ENCODE data around the gene CHD2. TPM values are rescaled to one million over a fixed set of nuclear protein-coding genes. Genes with fewer than 3 reads are reported as not detected.
A peak's percentile ranks its signal among the peaks of the same experiment; 100 is the strongest.

The CHD2 gene
- total and polyA plus RNA-seq, 8 donors: 21.5 to 833 (median 131) TPM

GRCh38 chr15:92920595-92921161 lies 20.6 kb downstream of the CHD2 start:
- TF ChIP-seq EP300 (IDR thresholded peaks at IDR 0.05) (no peak), POLR2AphosphoS5 (IDR thresholded peaks at IDR 0.05) (no peak), POLR2A (IDR thresholded peaks at IDR 0.05) (no peak)
- TF ChIP-seq, protein P1, sequence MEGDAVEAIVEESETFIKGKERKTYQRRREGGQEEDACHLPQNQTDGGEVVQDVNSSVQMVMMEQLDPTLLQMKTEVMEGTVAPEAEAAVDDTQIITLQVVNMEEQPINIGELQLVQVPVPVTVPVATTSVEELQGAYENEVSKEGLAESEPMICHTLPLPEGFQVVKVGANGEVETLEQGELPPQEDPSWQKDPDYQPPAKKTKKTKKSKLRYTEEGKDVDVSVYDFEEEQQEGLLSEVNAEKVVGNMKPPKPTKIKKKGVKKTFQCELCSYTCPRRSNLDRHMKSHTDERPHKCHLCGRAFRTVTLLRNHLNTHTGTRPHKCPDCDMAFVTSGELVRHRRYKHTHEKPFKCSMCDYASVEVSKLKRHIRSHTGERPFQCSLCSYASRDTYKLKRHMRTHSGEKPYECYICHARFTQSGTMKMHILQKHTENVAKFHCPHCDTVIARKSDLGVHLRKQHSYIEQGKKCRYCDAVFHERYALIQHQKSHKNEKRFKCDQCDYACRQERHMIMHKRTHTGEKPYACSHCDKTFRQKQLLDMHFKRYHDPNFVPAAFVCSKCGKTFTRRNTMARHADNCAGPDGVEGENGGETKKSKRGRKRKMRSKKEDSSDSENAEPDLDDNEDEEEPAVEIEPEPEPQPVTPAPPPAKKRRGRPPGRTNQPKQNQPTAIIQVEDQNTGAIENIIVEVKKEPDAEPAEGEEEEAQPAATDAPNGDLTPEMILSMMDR (IDR thresholded peaks at IDR 0.05): no peak
- no peak for DNase-seq
- Histone ChIP-seq H3K36me3 (peaks cover under 1 to 23% (median 15%) of the 10 kb centered on the region in 4 donors), H3K27me3 (no peaks in the 10 kb centered on the region), H3K4me3 (no peak overlapping the region), H3K4me1 (peaks cover 50 to 99% (median 88%) of the 10 kb centered on the region in 4 donors), H3K27ac (peak overlapping the region; percentile 78 to 99 (median 83)), H3K9me3 (no peaks in the 10 kb centered on the region)
- WGBS, 5 donors: 45 to 59% (median 48%) methylated on average over 5 of the region's 5 CpGs
- intact Hi-C loops (cut with DNase I; ENCODE audit: low total_unique reads): loop anchor here (10.0 kb wide), 1 partner anchor 116 kb away; no protein-coding TSS in a partner anchor

DNA sequence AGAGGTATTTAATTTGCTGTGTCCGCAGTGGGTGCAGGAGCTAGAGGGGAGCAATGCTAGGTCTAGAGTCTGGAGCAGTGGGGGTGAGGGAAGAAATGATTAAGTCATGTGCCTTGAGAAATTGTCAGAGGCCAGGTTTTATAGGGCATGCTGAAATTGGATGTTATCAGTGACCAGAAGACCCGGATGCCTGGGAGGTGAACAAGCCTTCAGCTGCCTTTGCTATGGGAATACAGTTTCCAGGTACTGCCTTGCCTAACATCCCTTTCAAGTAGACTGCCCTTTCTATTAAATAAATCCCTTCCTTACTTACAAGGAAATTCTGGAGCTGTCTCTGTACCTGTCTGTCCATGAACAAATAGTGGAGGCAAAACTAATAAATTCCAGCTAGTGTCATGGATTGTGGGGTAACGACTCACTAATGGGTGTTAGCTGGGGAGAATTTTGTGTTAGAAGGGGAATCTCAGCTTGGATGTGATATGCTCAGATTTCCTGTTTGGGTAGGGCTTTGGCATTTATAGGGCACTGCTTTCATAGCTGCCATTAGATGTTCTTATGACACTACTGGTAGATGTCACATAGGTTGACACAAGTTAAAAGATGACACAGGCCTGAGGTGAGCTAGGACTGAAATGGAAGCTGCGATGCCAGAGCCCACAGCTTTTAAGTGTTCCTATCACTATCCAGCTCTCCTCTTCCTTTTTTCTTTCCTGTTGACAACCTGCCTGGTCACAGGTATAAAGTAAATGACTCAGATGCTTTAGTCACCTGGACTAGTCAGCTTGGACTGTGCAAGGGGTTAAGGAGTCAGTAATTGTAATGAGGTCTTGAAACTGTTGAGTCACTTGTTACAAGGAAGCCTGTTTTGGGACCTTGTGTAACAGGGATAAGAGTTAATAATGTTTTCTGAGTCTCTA lies 21.3 kb downstream of the CHD2 start:
- intact Hi-C loops (cut with DNase I; ENCODE audit: low total_unique reads): loop anchor here (10.0 kb wide), 1 partner anchor 117 kb away; no protein-coding TSS in a partner anchor
- DNase-seq: peak in 1 of 2 donors; percentile 79
- peak overlapping the region; percentile 78 to 99 (median 83) for H3K27ac ChIP-seq
- no peaks in the 10 kb centered on the region for H3K27me3 ChIP-seq
- H3K36me3 ChIP-seq: peaks cover 5 to 31% (median 23%) of the 10 kb centered on the region in 4 donors
- 51 to 78% (median 58%) methylated on average over 4 of the region's 4 CpGs for WGBS, 5 donors
- no peaks in the 10 kb centered on the region for H3K9me3 ChIP-seq
- peak in 2 of 3 donors; percentile 50 to 88 for TF ChIP-seq POLR2AphosphoS5 (IDR thresholded peaks at IDR 0.05)
- TF ChIP-seq EP300 (IDR thresholded peaks at IDR 0.05): no peak
- TF ChIP-seq POLR2A (IDR thresholded peaks at IDR 0.05): no peak
- TF ChIP-seq, protein P1 (IDR thresholded peaks at IDR 0.05): no peak
- peaks cover 50 to 99% (median 86%) of the 10 kb centered on the region in 4 donors for H3K4me1 ChIP-seq
- peak overlapping the region in 1 of 4 donors; percentile 9 for H3K4me3 ChIP-seq

GRCh38 chr15:92922418-92923002 lies 22.4 kb downstream of the CHD2 start:
- H3K4me1 ChIP-seq: peaks cover 46 to 91% (median 78%) of the 10 kb centered on the region in 4 donors
- H3K36me3 ChIP-seq: peaks cover 11 to 41% (median 34%) of the 10 kb centered on the region in 4 donors
- DNase-seq: no peak
- TF ChIP-seq POLR2AphosphoS5 (IDR thresholded peaks at IDR 0.05) (no peak), EP300 (IDR thresholded peaks at IDR 0.05) (no peak), POLR2A (IDR thresholded peaks at IDR 0.05) (no peak)
- TF ChIP-seq, protein P1 (IDR thresholded peaks at IDR 0.05): no peak
- H3K27me3 ChIP-seq: no peaks in the 10 kb centered on the region
- H3K9me3 ChIP-seq: no peaks in the 10 kb centered on the region
- peak overlapping the region in 1 of 4 donors; percentile 9 for H3K4me3 ChIP-seq
- intact Hi-C loops (cut with DNase I; ENCODE audit: low total_unique reads): loop anchor here (10.0 kb wide), 1 partner anchor 118 kb away; no protein-coding TSS in a partner anchor
- 39 to 53% (median 49%) methylated on average over 5 of the region's 5 CpGs for WGBS, 5 donors
- H3K27ac ChIP-seq: peak overlapping the region; percentile 72 to 99 (median 78)

GRCh38 chr15:92924216-92924615 lies 24.1 kb downstream of the CHD2 start:
- DNase-seq: no peak
- H3K4me3 ChIP-seq: no peak overlapping the region
- 74 to 84% (median 76%) methylated on average over 7 of the region's 7 CpGs for WGBS, 5 donors
- intact Hi-C loops (cut with DNase I; ENCODE audit: low total_unique reads): loop anchor here (10.0 kb wide), 1 partner anchor 119 kb away; no protein-coding TSS in a partner anchor
- no peaks in the 10 kb centered on the region for H3K27me3 ChIP-seq
- H3K4me1 ChIP-seq: peaks cover 36 to 88% (median 71%) of the 10 kb centered on the region in 4 donors
- TF ChIP-seq EP300 (IDR thresholded peaks at IDR 0.05) (no peak), POLR2AphosphoS5 (IDR thresholded peaks at IDR 0.05) (no peak), POLR2A (IDR thresholded peaks at IDR 0.05) (no peak)
- TF ChIP-seq, protein P1 (IDR thresholded peaks at IDR 0.05): no peak
- H3K36me3 ChIP-seq: peaks cover 28 to 58% (median 51%) of the 10 kb centered on the region in 4 donors
- no peaks in the 10 kb centered on the region for H3K9me3 ChIP-seq
- H3K27ac ChIP-seq: peak overlapping the region in 4 of 5 donors; percentile 16 to 96 (median 43)
